HG03139 (cell line): ENCODE data around the gene CDKN2D.

Experiments used
- ATAC-seq: cut with Tn5 transposase; IDR thresholded peaks from one replicate; pipeline ENCODE4 v1.9.1; 2021; ENCODE audit not compliant: unreplicated experiment

Gene CDKN2D

DNA sequence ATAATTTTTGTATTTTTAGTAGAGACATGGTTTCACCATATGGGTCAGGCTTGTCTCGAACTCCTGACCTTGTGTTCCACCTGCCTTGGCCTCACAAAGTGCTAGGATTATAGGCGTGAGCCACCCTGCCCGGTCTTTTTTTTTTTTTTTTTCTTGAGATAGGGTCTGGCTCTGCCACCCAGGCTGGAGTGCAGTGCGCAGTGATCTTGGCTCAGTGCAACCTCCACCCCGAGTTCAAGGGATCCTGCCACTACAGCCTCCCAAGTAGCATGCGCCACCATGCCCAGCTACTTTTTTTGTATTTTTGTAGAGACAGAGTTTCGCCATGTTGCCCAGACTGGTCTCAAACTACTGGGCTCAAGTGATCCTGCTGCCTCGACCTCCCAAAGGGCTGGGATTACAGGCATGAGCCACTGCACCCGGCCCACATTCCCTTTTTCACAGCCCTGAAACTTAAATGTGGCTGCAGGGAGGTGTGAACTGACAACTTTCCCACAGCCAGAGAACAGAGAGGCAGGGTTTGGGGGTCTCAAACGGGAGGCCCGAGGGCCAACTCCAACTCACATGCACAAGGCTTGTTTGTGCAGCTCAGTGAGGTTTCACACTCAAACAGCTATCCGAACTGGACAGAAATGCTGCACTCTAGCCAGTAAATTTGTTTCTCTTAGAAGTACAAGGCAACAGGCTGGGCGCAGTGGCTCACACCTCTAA is 47.2 kb downstream of the CDKN2D start:
- no peak for ATAC-seq

DNA sequence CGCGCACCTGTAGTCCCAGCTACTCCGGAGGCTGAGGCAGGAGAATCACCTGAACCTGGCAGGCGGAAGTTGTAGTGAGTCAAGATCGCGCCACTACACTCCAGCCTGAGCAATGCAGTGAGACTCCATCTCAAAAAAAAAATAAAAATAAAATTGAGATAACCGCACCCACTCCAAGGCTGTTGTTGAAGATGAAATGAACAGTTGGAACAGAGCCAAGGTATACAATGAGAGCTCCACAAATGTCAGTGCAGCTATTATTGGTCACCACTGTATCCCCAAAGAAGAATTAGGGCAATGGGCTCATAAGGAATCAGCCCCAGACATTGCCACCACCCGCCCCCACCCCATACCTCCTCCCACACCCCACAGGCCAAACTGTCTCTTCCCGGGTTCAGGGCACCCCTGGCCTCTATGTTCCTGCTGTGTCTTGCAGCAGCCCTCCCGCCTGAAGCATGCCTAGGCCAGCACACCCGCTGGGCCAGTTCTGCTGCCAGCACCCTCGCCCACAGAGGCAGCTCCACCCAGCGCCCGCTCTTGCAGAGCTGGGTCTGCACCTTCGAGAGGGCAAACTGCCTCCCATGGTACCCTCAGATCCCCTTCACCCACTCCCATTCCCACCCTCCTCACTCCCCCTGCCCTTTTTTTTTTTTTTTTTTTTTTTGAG is 48.0 kb downstream of the CDKN2D start:
- no peak for ATAC-seq

DNA sequence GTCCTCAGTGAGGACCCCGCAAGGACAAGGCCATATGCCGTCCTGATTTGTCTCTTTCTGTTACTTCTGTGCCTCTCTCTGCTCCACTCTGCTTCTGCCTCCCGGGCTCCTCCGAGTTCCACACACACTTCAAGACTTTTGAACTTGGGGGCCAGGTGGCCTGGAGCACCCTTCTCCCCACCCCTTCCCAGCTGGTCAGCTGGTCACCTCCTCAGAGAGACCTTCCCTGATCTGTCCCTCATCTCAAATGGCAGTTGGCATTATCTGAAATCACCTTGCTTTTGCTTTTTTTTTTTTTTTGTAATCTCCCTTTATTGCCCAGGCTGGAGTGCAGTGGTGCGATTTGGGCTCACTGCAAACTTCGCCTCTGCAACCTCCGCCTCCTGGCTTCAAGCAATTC is 49.4 kb downstream of the CDKN2D start:
- no peak for ATAC-seq

DNA sequence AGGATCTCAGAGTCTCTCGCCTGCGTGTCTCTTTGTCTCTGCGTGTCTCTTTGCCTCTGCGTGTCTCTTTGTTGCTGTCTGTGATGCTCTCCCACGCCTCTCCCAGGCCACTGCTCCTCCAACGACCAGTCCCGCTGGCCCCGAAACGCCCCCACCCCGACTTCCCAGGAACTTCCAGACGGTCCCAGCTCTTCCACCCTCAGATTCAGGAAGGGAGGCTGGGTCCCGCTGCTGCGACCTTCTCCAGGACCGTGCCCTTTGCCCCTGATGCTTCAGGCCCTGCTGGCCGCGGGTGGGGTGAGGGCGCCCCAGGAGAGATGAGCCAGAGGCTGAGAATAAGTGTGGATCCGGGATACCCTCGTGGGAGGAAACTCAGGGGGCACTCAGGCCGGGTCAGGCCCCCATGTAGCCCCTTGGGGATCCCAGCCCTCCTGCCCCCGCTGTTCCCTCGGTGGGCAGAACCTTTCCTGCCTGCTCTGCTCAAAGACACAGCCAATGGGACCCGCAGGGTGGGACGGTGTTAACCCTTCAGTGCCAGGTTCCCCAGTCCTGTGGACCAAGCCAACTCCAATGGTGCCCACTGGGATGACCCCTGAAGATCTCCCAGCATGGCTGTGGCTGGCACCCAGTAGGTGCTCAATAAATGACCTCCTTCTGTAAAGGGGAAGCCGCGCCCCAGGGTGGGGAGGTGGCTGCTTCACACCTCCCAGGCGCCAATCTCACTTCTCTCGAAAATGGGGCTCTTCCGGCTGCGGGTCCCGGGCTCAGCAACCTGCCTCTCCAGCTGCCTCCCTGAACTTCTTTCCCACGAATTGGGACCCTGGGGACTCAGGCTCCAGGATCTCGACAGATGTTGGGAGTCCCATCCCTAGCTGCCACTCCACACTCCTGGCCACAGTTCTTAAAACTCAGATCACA is 50.1 kb downstream of the CDKN2D start:
- ATAC-seq: no peak

DNA sequence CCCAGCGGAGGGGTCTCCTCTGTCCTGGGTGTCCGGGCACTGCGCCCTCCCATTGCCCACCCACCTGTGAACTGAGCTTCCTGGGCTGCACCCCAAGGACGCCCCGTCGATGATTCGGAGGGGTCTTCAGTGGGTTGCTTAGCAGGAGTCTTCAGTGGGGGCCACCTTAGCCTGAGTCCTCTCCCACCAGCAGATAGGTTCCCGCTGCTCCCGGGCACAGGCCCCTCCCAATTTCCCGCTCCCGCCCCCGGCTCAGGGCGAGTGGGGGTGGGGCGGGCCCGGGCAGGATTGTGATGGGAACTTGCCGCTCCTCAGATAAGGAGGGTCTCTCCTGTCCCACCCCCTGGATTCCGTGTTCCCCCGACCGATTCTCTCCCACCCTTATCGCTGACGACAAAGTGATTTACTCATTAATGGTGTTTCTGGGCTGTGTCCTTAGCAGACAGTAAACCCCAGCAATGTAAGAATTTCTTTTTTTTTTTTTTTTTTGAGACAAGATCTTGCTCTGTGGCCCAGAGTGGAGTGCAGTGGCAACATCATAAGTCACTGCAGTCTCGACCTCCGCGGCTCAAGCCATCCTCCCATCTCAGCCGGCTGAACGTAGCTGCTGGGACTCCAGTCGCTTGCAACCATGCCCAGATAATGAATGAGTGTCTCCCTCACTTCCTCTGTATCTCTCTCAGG is 50.9 kb downstream of the CDKN2D start:
- no peak for ATAC-seq

DNA sequence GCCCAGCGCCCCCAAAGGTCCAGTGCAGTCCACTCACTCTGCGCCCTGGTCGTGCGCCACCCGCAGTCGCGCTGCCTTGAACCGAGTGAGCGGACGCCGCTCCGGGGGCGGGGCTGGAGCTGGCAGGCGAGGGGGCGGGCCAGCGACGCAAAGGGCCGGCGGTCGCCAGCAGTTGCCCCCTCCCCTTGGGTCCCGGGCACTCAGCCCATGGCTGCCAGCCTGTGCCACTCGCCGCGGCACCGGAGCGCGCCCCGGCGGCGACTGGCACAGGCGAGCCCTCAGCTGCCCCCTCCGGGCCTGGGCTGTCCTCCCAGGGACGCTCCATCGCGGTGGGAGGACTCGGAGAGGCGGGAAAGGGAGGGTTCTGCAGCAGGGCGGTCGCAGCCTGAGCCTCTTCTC is 51.4 kb downstream of the CDKN2D start, which contains the start of gene S1PR5:
Gene S1PR5 (minus strand): TSS at position 87 of the 399 bp plus-strand sequence. CDS start 2,436 bp downstream, outside the sequence.
- no peak for ATAC-seq

DNA sequence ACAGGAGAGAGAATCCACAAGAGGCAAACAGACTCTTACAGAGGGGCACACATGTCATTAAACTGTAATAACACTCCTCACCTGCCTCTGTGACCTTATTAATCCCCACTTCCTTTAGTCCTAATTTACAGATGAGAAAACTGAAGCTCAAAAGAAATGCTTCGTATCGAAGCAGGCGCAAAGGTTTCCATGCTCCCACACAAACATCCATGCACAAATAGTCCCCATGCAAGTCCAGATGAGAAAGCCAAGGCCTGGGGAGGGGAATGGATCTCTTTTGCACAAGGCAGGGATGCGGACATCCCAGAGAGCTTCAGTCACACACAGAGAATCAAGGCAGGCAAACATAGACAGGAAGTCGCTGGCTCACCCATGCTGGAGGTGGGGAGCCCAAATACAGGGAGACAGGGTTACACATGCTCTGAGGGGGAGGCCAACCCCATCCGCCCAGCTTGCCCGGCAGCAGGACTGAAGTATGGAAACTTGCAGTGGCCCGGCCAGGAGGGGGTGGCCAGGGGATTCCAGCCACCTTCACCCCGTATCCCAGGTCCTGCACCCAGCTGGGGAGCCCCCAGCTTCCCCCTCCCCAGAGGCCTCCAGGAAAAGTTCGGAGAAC is 52.0 kb downstream of the CDKN2D start:
- no peak for ATAC-seq
